GM11168 (cell line): Measurements from ENCODE around the gene FITM1.

Source experiments
- in situ Hi-C: fragments of 300-500 bp; cut with MboI; formaldehyde crosslinking; loops from one replicate; pipeline ENCODE4 v1.12.0; 2022; ENCODE audit warnings: low sequenced_read_pairs; ENCODE audit not compliant: unreplicated experiment

FITM1 gene

GRCh38 chr14:24151404-24152080 lies 21.1 kb downstream of the FITM1 start:
- in situ Hi-C loops = no loop called here

- in situ Hi-C loops = no loop called here
Measured at GRCh38 chr14:24155100-24155499, 24.6 kb downstream of the FITM1 start.

- in situ Hi-C loops = no loop called here
Measured at GRCh38 chr14:24156840-24157239, 26.4 kb downstream of the FITM1 start.

- in situ Hi-C loops = no loop called here
Measured at GRCh38 chr14:24157331-24157730, 26.9 kb downstream of the FITM1 start.

- in situ Hi-C loops = no loop called here
Measured at GRCh38 chr14:24159777-24160498, 29.5 kb downstream of the FITM1 start.

- in situ Hi-C loops = no loop called here
Measured at GRCh38 chr14:24160499-24160849, 30.0 kb downstream of the FITM1 start.

- in situ Hi-C loops = no loop called here
Measured at GRCh38 chr14:24160850-24161804, 30.7 kb downstream of the FITM1 start, which contains the start of gene IRF9. Gene IRF9 (plus strand): TSS chr14:24161265. CDS start chr14:24162145, 880 bp downstream.

GRCh38 chr14:24162093-24162492 lies 31.6 kb downstream of the FITM1 start:
- in situ Hi-C loops = no loop called here

- in situ Hi-C loops = no loop called here
Measured at GRCh38 chr14:24164518-24164991, 34.1 kb downstream of the FITM1 start.

GRCh38 chr14:24165785-24166184 lies 35.3 kb downstream of the FITM1 start:
- in situ Hi-C loops = no loop called here

GRCh38 chr14:24167469-24168114 lies 37.1 kb downstream of the FITM1 start:
- in situ Hi-C loops = no loop called here

GRCh38 chr14:24171422-24172260 lies 41.2 kb downstream of the FITM1 start, which contains the start of gene REC8:
Gene REC8 (plus strand): TSS chr14:24172080. CDS start chr14:24172553, 473 bp downstream.
- in situ Hi-C loops = no loop called here

- in situ Hi-C loops = no loop called here
Measured at GRCh38 chr14:24172261-24172860, 41.9 kb downstream of the FITM1 start.

GRCh38 chr14:24172871-24173281 lies 42.4 kb downstream of the FITM1 start:
- in situ Hi-C loops = no loop called here

- in situ Hi-C loops = no loop called here
Measured at GRCh38 chr14:24176599-24176998, 46.1 kb downstream of the FITM1 start.

GRCh38 chr14:24177041-24177825 lies 46.8 kb downstream of the FITM1 start:
- in situ Hi-C loops = no loop called here

GRCh38 chr14:24177891-24178290 lies 47.4 kb downstream of the FITM1 start:
- in situ Hi-C loops = no loop called here
